ENCODE measurements around the gene ORC6.

Gene ORC6, protein sequence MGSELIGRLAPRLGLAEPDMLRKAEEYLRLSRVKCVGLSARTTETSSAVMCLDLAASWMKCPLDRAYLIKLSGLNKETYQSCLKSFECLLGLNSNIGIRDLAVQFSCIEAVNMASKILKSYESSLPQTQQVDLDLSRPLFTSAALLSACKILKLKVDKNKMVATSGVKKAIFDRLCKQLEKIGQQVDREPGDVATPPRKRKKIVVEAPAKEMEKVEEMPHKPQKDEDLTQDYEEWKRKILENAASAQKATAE

DNA sequence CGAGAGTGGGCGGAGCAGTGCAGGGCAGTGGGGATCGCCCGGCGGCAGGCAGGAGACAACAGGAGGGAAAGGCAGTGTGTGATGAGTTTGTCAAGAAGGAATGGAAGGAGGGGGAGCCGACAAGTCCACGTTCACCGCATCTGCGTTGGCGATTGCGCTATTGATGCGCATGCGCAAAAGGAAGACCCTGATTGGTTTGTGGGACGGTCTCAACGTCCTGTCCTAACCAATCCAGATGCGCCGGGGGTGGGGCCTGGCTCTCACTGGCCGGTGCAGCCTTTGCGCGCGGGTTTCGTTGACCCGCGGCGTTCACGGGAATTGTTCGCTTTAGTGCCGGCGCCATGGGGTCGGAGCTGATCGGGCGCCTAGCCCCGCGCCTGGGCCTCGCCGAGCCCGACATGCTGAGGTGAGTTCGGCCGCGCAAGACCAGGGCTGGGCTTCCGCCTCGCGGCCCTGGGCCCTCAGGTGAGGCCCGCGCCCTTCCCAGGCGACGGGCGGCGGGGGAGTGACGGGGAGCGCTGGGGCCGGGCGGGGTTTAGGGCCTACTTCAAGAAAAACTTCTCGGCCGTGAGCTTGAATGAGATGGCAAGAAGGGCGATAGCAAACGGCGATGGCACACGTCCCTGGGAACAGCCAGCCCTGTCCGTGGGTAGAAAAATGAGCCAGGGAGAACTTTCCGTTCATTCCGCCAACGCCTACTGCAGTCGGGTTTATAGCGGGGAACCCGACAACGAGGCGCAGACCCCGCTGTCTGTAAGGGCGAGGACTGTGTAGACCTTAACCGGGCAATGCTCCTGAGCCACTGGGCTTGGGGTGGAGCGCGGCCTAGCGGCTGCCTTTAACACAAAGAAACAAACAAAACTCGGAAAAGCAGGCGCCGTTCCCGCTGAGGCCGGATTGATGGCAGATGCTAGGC is at the start of gene ORC6:
Gene ORC6, plus strand, starts transcription at position 295 of the 916 bp plus-strand sequence. Its CDS starts 47 bp downstream, at position 342.
- TF ChIP-seq, protein P1, sequence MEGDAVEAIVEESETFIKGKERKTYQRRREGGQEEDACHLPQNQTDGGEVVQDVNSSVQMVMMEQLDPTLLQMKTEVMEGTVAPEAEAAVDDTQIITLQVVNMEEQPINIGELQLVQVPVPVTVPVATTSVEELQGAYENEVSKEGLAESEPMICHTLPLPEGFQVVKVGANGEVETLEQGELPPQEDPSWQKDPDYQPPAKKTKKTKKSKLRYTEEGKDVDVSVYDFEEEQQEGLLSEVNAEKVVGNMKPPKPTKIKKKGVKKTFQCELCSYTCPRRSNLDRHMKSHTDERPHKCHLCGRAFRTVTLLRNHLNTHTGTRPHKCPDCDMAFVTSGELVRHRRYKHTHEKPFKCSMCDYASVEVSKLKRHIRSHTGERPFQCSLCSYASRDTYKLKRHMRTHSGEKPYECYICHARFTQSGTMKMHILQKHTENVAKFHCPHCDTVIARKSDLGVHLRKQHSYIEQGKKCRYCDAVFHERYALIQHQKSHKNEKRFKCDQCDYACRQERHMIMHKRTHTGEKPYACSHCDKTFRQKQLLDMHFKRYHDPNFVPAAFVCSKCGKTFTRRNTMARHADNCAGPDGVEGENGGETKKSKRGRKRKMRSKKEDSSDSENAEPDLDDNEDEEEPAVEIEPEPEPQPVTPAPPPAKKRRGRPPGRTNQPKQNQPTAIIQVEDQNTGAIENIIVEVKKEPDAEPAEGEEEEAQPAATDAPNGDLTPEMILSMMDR (IDR thresholded peaks at IDR 0.05; ENCODE audit: low read depth, low read length), result peak; percentile 38; the same call in 1 of the 2 replicates
- peak within 1 kb of the TSS; percentile 78 for H3K4me3 ChIP-seq (ENCODE audit: low read depth, low read length)

DNA sequence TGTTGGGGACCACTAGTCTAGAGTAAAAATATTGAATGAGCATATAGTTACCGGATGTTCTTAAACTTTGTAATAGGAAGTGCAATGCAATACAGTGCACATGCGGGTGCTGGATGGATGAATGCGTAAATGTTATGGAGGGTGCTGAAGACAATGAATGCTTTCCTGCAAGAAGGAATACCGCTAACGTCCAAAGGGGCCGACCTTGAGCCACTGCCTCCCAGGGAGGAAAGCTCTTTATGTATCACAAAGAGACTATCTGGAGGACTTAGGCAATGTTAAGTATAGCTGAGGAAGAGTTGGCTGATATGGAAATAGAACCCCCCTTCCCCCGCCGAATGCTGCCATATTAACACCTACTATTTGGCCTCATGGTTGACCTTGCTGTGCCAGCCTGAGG is 40.8 kb upstream of the ORC6 start:
- TF ChIP-seq, protein P1 (IDR thresholded peaks at IDR 0.05; ENCODE audit: low read depth, low read length), result 0 out of 2 replicates have a peak, but pooled peaks have one; percentile 5

DNA sequence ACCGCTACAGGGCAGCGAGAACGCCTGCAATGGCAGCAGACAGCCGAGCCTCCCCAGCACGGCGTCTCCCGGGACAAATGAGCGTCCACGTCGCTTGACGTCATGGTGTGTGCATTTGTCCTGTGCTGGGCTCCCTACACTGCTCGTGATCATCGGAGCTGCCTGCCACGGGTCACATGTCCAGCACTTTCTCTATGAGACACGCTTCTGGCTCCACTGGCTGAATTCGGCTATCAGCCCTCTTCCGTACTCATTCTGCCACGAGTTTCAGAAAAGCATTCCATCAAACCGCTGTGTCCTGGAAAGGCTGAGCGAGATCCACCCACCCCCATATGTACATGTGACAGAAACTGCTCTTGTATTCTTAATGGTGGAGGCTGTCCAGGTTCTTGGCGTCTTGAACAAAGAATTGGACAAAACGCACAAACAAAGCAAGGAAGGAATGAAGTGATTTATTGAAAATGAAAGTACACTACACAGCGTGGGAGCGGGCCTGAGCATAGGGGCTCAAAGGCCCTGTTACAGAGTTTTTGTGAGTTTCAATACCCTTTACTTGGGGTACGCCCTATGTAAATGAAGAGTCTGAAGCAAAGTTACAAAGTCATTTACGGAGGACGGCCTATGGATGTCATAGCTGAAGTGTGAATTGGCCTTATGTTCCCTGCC is 39.7 kb upstream of the ORC6 start:
- TF ChIP-seq, protein P1 (IDR thresholded peaks at IDR 0.05; ENCODE audit: low read depth, low read length), result no peak
- peak overlapping the region; percentile 42 for H3K4me3 ChIP-seq (ENCODE audit: low read depth, low read length)

More for the DNA sequence above, 40.8 kb upstream of the ORC6 start:
- no peak overlapping the region for H3K4me3 ChIP-seq (ENCODE audit: low read depth, low read length)

DNA sequence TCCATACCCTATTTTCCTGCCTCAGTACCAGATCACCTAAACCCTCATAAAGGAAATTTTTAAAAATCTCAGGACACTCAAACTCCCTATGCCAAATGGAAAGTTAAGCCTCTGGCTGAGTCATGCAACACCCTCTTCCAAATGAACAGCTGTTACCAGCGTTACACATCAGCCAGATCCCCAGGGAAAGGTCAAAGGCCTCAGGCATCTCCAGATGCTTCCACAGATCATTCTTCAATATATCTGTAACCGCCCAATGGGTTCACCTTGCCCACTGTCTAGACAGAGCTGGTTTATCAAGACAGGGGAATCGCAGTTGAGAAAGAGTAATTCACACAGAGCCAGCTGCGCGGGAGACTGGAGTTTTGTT is 39.2 kb upstream of the ORC6 start:
- peak overlapping the region; percentile 42; the same call in 1 of the 2 replicates for H3K4me3 ChIP-seq (ENCODE audit: low read depth, low read length)
- TF ChIP-seq, protein P1 (IDR thresholded peaks at IDR 0.05; ENCODE audit: low read depth, low read length), result no peak

DNA sequence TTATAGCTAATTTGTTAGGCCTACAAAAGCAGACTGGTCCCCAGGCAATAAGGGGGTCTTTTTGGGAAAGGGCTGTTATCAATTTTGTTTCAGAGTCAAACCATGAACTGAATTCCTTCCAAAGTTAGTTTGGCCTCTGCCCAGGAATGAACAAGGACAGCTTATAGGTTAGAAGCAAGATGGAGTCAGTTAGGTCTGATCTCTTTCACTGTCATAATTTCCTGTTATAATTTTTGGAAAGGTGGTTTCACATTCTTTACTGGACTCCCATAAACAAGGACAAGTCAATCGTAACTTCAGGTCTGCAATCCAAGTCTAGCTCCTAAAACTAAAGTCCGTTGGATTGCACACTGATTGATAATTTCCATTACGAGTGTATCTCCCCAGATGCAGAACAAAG is 38.2 kb upstream of the ORC6 start:
- no peak overlapping the region for H3K4me3 ChIP-seq (ENCODE audit: low read depth, low read length)
- TF ChIP-seq, protein P1 (IDR thresholded peaks at IDR 0.05; ENCODE audit: low read depth, low read length), result no peak

DNA sequence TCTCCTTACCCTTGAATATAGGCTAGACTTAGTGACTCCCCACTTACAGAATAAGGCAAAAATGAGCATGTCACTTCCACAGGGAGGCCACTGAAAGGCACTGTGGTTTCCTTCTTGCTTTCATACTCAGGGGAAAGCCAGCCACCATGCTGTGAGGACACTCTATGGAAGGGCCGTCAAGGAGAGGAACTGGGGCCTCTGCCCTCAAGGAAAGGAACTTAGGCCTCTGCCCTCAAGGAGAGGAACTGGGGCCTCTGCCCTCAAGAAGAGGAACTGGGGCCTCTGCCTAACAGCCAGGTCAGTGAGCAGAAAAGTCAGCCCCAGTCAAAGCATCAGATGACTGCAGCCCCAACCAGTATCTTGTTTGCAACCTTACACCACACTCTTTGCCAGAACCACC is 30.5 kb upstream of the ORC6 start:
- TF ChIP-seq, protein P1 (IDR thresholded peaks at IDR 0.05; ENCODE audit: low read depth, low read length), result no peak
- no peak overlapping the region for H3K4me3 ChIP-seq (ENCODE audit: low read depth, low read length)

Measured in WI38 (cell line).